HCT116 (cell line): ENCODE data around the gene THSD7B. TPM values are rescaled to one million over a fixed set of nuclear protein-coding genes. Genes with fewer than 3 reads are reported as not detected.

Source experiments
- ATAC-seq: fragments of 200-7000 bp; cut with Tn5 transposase; 2 replicates; pipeline ENCODE4 v1.9.1; 2020; ENCODE audit warnings: mild to moderate bottlenecking, moderate library complexity
- BruUV-seq: library from RNA; stranded (reverse); fragments of 400-500 nt; replicated peaks from 2 replicates; lab custom pipeline; 2021; lab: Mats Ljungman, UMichigan
- CTCF ChIA-PET: fragments of 300-600 bp; sonication (Branson Sonifier 250); formaldehyde crosslinking; loops from one replicate; lab custom pipeline; 2021; ENCODE audit warnings: antibody characterized with exemption; lab: Charles Lee
- POLR2A ChIA-PET: fragments of 300-600, 350-600 bp; sonication (Branson Sonifier 250); formaldehyde crosslinking; loops from one replicate; lab custom pipeline; 2021; ENCODE audit warnings: antibody characterized with exemption; lab: Charles Lee
- RAD21 ChIA-PET, 2 experiments: fragments of 300-600 bp; sonication (Branson Sonifier 250); formaldehyde crosslinking; loops; one replicate each; lab custom pipeline; 2023; ENCODE audit warnings: low total read pairs in 2 of 2; ENCODE audit not compliant: uncharacterized antibody in 2 of 2, unreplicated experiment in 2 of 2, low non-redundant PET in 1 of 2; lab: Charles Lee
- DNase-seq: peaks from one replicate; pipeline ENCODE4 v3.0.0-alpha.2; 2010; ENCODE audit warnings: low read depth, low spot score
- H2AFZ ChIP-seq: fragments of 200-600 bp; shearing (Covaris generic), sonication (generic); 2 replicates; pipeline ENCODE4 v1.6.1; 2017; ENCODE audit warnings: low read depth, mixed run types, mixed read lengths, antibody characterized with exemption, low read length; ENCODE audit not compliant: poor library complexity, severe bottlenecking
- H3K27ac ChIP-seq: 2 replicates; pipeline ENCODE4 v1.5.1; 2012; ENCODE audit warnings: low read depth, low read length
- H3K27me3 ChIP-seq: fragments of 200-600 bp; sonication (generic); 2 replicates; pipeline ENCODE4 v1.6.1; 2016; ENCODE audit warnings: mixed run types, low read length, mixed read lengths; ENCODE audit not compliant: insufficient read depth
- H3K36me3 ChIP-seq, 2 experiments: fragments of 200-500 bp in 1 of 2; fragments of 200-600 bp in 1 of 2; sonication (Bioruptor generic) in 1 of 2; sonication (generic) in 1 of 2; 2 replicates each; pipeline versions ENCODE4 v1.5.1 to v1.6.1; 2014 to 2016; ENCODE audit warnings: low read length in 2 of 2, inconsistent platforms in 1 of 2, mixed read lengths in 1 of 2, mixed run types in 1 of 2; ENCODE audit not compliant: insufficient read depth in 2 of 2, control insufficient read depth in 1 of 2
- H3K4me1 ChIP-seq, 2 experiments: fragments of 200-600 bp in 1 of 2; sonication (generic) in 1 of 2; 2 replicates each; pipeline versions ENCODE4 v1.5.1 to v1.6.1; 2012 to 2017; ENCODE audit warnings: low read length in 2 of 2, inconsistent platforms in 1 of 2, mild to moderate bottlenecking in 1 of 2, mixed read lengths in 1 of 2, mixed run types in 1 of 2, moderate library complexity in 1 of 2; ENCODE audit not compliant: insufficient read depth in 2 of 2, control insufficient read depth in 1 of 2
- H3K4me2 ChIP-seq: fragments of 200-600 bp; sonication (generic); 2 replicates; pipeline ENCODE4 v1.6.1; 2017; ENCODE audit warnings: mixed run types, low read length, mixed read lengths
- H3K4me3 ChIP-seq, 2 experiments: fragments of 200-600 bp in 1 of 2; sonication (generic) in 1 of 2; replicated peaks in 1 of 2; 2 replicates each; pipeline ENCODE4 v1.5.1; 2011 to 2016; ENCODE audit warnings: low read length in 2 of 2, control low read depth in 1 of 2, low read depth in 1 of 2, mild to moderate bottlenecking in 1 of 2, mixed read lengths in 1 of 2, mixed run types in 1 of 2
- H3K79me2 ChIP-seq: fragments of 200-600 bp; sonication (generic); 2 replicates; pipeline ENCODE4 v1.6.1; 2017; ENCODE audit warnings: mild to moderate bottlenecking, mixed run types, low read length, moderate library complexity, mixed read lengths; ENCODE audit not compliant: insufficient read depth
- H3K9ac ChIP-seq: fragments of 200-600 bp; sonication (generic); 2 replicates; pipeline ENCODE4 v1.6.1; 2016; ENCODE audit warnings: low read length, mixed read lengths
- H3K9me2 ChIP-seq: fragments of 200-600 bp; sonication (generic), shearing (Covaris generic); 2 replicates; pipeline ENCODE4 v1.6.1; 2017; ENCODE audit warnings: mixed run types, mild to moderate bottlenecking, moderate library complexity; ENCODE audit not compliant: insufficient read depth
- H3K9me3 ChIP-seq, 2 experiments: fragments of 200-500 bp in 1 of 2; fragments of 200-600 bp in 1 of 2; sonication (Bioruptor generic) in 1 of 2; sonication (generic) in 1 of 2; 2 replicates each; pipeline ENCODE4 v1.6.1; 2014 to 2017; ENCODE audit warnings: low read length in 2 of 2, mixed read lengths in 2 of 2, inconsistent platforms in 1 of 2, low read depth in 1 of 2, mild to moderate bottlenecking in 1 of 2, mixed run types in 1 of 2, moderate library complexity in 1 of 2; ENCODE audit not compliant: control insufficient read depth in 1 of 2, insufficient read depth in 1 of 2
- H4K20me1 ChIP-seq: fragments of 200-600 bp; sonication (generic), shearing (Covaris generic); 2 replicates; pipeline ENCODE4 v1.6.1; 2017; ENCODE audit warnings: mixed run types, mild to moderate bottlenecking, moderate library complexity; ENCODE audit not compliant: insufficient read depth
- CEBPB ChIP-seq: IDR thresholded peaks from 2 replicates; pipeline ENCODE4 v1.6.1; 2012; ENCODE audit warnings: low read depth
- EGR1 ChIP-seq: IDR thresholded peaks from 2 replicates; pipeline ENCODE4 v1.6.1; 2012; ENCODE audit warnings: low read depth
- EZH2 ChIP-seq: fragments of 200-600 bp; sonication (generic); IDR thresholded peaks from 2 replicates; pipeline ENCODE4 v1.6.1; 2017; ENCODE audit warnings: antibody characterized with exemption, mixed run types
- POLR2A ChIP-seq: IDR thresholded peaks from 2 replicates; pipeline ENCODE4 v1.7.0; 2011; ENCODE audit warnings: borderline replicate concordance; ENCODE audit not compliant: insufficient read depth, insufficient read length; ENCODE audit errors: extremely low read depth
- SIN3A ChIP-seq: IDR thresholded peaks from 2 replicates; pipeline ENCODE4 v1.6.1; 2012; ENCODE audit warnings: low read depth
- SRF ChIP-seq: IDR thresholded peaks from 2 replicates; pipeline ENCODE4 v1.6.1; 2012; ENCODE audit warnings: low read depth
- TCF7L2 ChIP-seq: IDR thresholded peaks from 2 replicates; pipeline ENCODE4 v1.7.0; 2011; ENCODE audit warnings: borderline replicate concordance, inconsistent platforms; ENCODE audit not compliant: insufficient read depth, insufficient read length; ENCODE audit errors: extremely low read depth
- ZNF274 ChIP-seq: fragments of 200-500 bp; sonication (Bioruptor generic); IDR thresholded peaks from 2 replicates; pipeline ENCODE4 v1.6.1; 2014; ENCODE audit warnings: mild to moderate bottlenecking, low read depth, low read length, inconsistent platforms
- intact Hi-C: fragments of 100-400 bp; cut with micrococcal nuclease; formaldehyde crosslinking; loops from 2 replicates; pipeline ENCODE4 v1.10.0; 2022
- total RNA-seq: library from RNA; stranded (reverse); gene quantifications from one replicate; pipeline ENCODE4 v1.2.1, GENCODE V29; 2021; ENCODE audit not compliant: unreplicated experiment
- TF ChIP-seq, protein P1 (sequence below), 3 experiments: fragments of 200-600 bp in 1 of 3; sonication (generic) in 1 of 3; IDR thresholded peaks in 2 of 3; conservative IDR thresholded peaks in 1 of 3; 2 replicates each; pipeline ENCODE4 v1.5.1; 2012 to 2017; ENCODE audit warnings: low read depth in 2 of 3, low read length in 2 of 3, antibody characterized with exemption in 1 of 3, borderline replicate concordance in 1 of 3, control low read depth in 1 of 3, mild to moderate bottlenecking in 1 of 3, mixed read lengths in 1 of 3, mixed run types in 1 of 3, moderate library complexity in 1 of 3; ENCODE audit not compliant: insufficient read depth in 1 of 3
- TF ChIP-seq, protein P2 (sequence below): IDR thresholded peaks from 2 replicates; pipeline ENCODE4 v1.6.1; 2011; ENCODE audit warnings: mild to moderate bottlenecking, low read length, moderate library complexity; ENCODE audit not compliant: insufficient replicate concordance; ENCODE audit errors: extremely low read depth

THSD7B gene
- total RNA-seq, 1 experiment from 2014 or later, result not detected

DNA sequence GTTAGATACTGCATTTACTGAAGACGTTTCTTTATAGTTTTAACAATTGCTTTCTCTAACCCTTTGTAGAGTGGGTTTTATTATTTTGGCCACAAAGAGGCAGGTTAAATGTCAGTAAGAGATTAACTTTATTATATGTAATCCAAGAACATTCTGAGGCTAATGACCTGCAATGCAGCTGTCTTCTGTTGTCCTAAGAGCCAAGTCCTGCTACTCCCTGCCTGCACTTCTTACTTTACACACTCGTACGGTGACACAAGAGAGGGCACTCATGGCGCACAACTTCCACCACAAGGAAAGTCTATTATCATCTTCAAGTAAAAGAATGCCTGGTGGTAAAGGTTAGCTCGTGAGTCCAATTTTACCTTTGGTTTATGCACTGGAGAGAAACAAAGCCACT is 727.9 kb downstream of the THSD7B start:
- intact Hi-C loops, result no loop called here
- H3K4me2 ChIP-seq, result no peak overlapping the region
- H2AFZ ChIP-seq, result no peak overlapping the region
- no TSS peak for BruUV-seq
- no peaks in the 10 kb centered on the region for H3K9me2 ChIP-seq
- H3K9me3 ChIP-seq, result no peaks in the 10 kb centered on the region
- CTCF ChIA-PET, result no interaction called here
- no peaks in the 10 kb centered on the region for H4K20me1 ChIP-seq
- no peak overlapping the region for H3K4me3 ChIP-seq
- no peak overlapping the region for H3K27ac ChIP-seq
- H3K9ac ChIP-seq, result no peak overlapping the region
- no peaks in the 10 kb centered on the region for H3K27me3 ChIP-seq
- POLR2A ChIA-PET, result no interaction called here
- no peaks in the 10 kb centered on the region for H3K79me2 ChIP-seq
- no peaks in the 10 kb centered on the region for H3K4me1 ChIP-seq
- no peak for ATAC-seq
- RAD21 ChIA-PET, result no interaction called here
- TF ChIP-seq EZH2, result no peak
- TF ChIP-seq SIN3A, result no peak
- TF ChIP-seq, all 23 proteins: peak for 0
- DNase-seq, result no peak
- no peaks in the 10 kb centered on the region for H3K36me3 ChIP-seq

DNA sequence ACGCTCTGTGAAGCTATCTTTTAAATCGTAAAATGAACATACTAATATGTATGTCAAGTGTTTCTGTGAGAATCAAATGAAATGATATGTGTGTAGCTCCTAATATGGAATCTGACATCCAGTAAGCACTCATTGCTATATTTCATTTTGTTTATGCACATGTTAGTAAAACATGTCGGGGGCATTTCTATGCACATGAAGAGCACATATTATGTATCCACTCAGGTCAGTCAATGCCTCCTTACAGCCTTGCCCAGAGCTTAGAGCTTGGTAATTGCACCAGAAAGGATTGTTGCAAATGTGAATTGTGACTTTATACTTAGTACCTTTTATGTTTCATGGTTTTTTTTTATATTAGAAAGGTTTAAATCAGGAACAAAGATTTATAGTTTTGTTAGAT is 735.3 kb downstream of the THSD7B start:
- Histone ChIP-seq H3K4me3 (no peak overlapping the region), H3K27ac (no peak overlapping the region), H3K4me1 (no peaks in the 10 kb centered on the region), H4K20me1 (no peaks in the 10 kb centered on the region), H3K4me2 (no peak overlapping the region), H2AFZ (no peak overlapping the region), H3K9ac (no peak overlapping the region), H3K9me2 (no peaks in the 10 kb centered on the region), H3K27me3 (no peaks in the 10 kb centered on the region), H3K79me2 (no peaks in the 10 kb centered on the region), H3K9me3 (peaks cover 0 to 12% of the 10 kb centered on the region in 2 experiments; a peak in 2 of 4 replicates), H3K36me3 (no peaks in the 10 kb centered on the region)
- ChIA-PET POLR2A (no interaction called here), RAD21 (no interaction called here), CTCF (no interaction called here)
- intact Hi-C loops, result no loop called here
- BruUV-seq, result no TSS peak
- DNase-seq (no peak), ATAC-seq (no peak)
- TF ChIP-seq, protein P1, sequence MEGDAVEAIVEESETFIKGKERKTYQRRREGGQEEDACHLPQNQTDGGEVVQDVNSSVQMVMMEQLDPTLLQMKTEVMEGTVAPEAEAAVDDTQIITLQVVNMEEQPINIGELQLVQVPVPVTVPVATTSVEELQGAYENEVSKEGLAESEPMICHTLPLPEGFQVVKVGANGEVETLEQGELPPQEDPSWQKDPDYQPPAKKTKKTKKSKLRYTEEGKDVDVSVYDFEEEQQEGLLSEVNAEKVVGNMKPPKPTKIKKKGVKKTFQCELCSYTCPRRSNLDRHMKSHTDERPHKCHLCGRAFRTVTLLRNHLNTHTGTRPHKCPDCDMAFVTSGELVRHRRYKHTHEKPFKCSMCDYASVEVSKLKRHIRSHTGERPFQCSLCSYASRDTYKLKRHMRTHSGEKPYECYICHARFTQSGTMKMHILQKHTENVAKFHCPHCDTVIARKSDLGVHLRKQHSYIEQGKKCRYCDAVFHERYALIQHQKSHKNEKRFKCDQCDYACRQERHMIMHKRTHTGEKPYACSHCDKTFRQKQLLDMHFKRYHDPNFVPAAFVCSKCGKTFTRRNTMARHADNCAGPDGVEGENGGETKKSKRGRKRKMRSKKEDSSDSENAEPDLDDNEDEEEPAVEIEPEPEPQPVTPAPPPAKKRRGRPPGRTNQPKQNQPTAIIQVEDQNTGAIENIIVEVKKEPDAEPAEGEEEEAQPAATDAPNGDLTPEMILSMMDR (IDR thresholded peaks at IDR 0.05 in 2 of 3, conservative IDR thresholded peaks at IDR 0.05 in 1 of 3; ENCODE audit: borderline replicate concordance in 1 of 3, insufficient read depth in 1 of 3, low read depth in 2 of 3, low read length in 2 of 3), result no peak
- TF ChIP-seq POLR2A (no peak), CEBPB (no peak), SIN3A (no peak), SRF (no peak), ZNF274 (no peak), EGR1 (no peak), TCF7L2 (no peak)
- TF ChIP-seq, protein P2, sequence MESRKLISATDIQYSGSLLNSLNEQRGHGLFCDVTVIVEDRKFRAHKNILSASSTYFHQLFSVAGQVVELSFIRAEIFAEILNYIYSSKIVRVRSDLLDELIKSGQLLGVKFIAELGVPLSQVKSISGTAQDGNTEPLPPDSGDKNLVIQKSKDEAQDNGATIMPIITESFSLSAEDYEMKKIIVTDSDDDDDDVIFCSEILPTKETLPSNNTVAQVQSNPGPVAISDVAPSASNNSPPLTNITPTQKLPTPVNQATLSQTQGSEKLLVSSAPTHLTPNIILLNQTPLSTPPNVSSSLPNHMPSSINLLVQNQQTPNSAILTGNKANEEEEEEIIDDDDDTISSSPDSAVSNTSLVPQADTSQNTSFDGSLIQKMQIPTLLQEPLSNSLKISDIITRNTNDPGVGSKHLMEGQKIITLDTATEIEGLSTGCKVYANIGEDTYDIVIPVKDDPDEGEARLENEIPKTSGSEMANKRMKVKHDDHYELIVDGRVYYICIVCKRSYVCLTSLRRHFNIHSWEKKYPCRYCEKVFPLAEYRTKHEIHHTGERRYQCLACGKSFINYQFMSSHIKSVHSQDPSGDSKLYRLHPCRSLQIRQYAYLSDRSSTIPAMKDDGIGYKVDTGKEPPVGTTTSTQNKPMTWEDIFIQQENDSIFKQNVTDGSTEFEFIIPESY, result no peak
